Nephron (organoid): ENCODE measurements around the gene DUSP5.

Experiments
- H3K27ac Mint-ChIP-seq, 3 experiments: 2 replicates each; pipeline ENCODE4 v1.8.0; 2020; ENCODE audit warnings: mixed read lengths in 3 of 3, mild to moderate bottlenecking in 2 of 3, moderate library complexity in 1 of 3
- H3K27me3 Mint-ChIP-seq: 2 replicates; pipeline ENCODE4 v1.8.0; 2021; ENCODE audit warnings: low read depth, mild to moderate bottlenecking, moderate library complexity, mixed read lengths
- H3K36me3 Mint-ChIP-seq: 2 replicates; pipeline ENCODE4 v1.8.0; 2020; ENCODE audit warnings: low read depth, mixed read lengths
- H3K4me1 Mint-ChIP-seq: 2 replicates; pipeline ENCODE4 v1.8.0; 2020; ENCODE audit warnings: mixed read lengths
- H3K4me3 Mint-ChIP-seq, 3 experiments: 2 replicates each; pipeline ENCODE4 v1.8.0; 2020; ENCODE audit warnings: mild to moderate bottlenecking in 3 of 3, mixed read lengths in 3 of 3, moderate library complexity in 2 of 3
- H3K9me3 Mint-ChIP-seq: 2 replicates; pipeline ENCODE4 v1.8.0; 2020; ENCODE audit warnings: mixed read lengths
- CTCF ChIP-seq, 3 experiments: fragments of 200-600 bp; sonication (generic); IDR thresholded peaks; one replicate each; pipeline ENCODE4 v1.5.0; 2021; ENCODE audit warnings: antibody characterized with exemption in 3 of 3; ENCODE audit not compliant: unreplicated experiment in 3 of 3

The DUSP5 gene

GRCh38 chr10:110556969-110557601, 59.4 kb downstream of the DUSP5 start:
- Mint-ChIP-seq H3K4me1 (peaks cover 15% of the 10 kb centered on the region), H3K4me3 (no peak overlapping the region)

GRCh38 chr10:110558041-110558440, 60.3 kb downstream of the DUSP5 start:
- TF ChIP-seq CTCF (IDR thresholded peaks at IDR 0.05; ENCODE audit: unreplicated experiment in 3 of 3), result no peak
- Mint-ChIP-seq H3K4me3 (no peak overlapping the region), H3K9me3 (no peaks in the 10 kb centered on the region), H3K36me3 (no peaks in the 10 kb centered on the region), H3K4me1 (peaks cover 15% of the 10 kb centered on the region), H3K27ac (no peak overlapping the region), H3K27me3 (peaks cover 13% of the 10 kb centered on the region)

More at GRCh38 chr10:110556969-110557601, 59.4 kb downstream of the DUSP5 start:
- no peak overlapping the region for H3K27ac Mint-ChIP-seq
- H3K27me3 Mint-ChIP-seq, result peaks cover 13% of the 10 kb centered on the region
- H3K9me3 Mint-ChIP-seq, result no peaks in the 10 kb centered on the region
- TF ChIP-seq CTCF (IDR thresholded peaks at IDR 0.05; ENCODE audit: unreplicated experiment in 3 of 3), result peak; percentile 31 to 52 (median 40)
- no peaks in the 10 kb centered on the region for H3K36me3 Mint-ChIP-seq

- Mint-ChIP-seq H3K9me3 (no peaks in the 10 kb centered on the region), H3K36me3 (no peaks in the 10 kb centered on the region), H3K4me1 (peaks cover 20% of the 10 kb centered on the region), H3K4me3 (no peak overlapping the region), H3K27me3 (peaks cover 13% of the 10 kb centered on the region), H3K27ac (no peak overlapping the region)
- no peak for TF ChIP-seq CTCF (IDR thresholded peaks at IDR 0.05; ENCODE audit: unreplicated experiment in 3 of 3)
Measured at GRCh38 chr10:110560012-110560411, 62.3 kb downstream of the DUSP5 start.
